Right atrium auricular region (tissue), 2 donors: Measurements from ENCODE around the gene EIF4G1. TPM values are rescaled to one million over a fixed set of nuclear protein-coding genes. Genes with fewer than 3 reads are reported as not detected.
"Not testable (repeated sequence)": the region's sequence is repeated elsewhere in the genome, so short reads cannot be mapped to it uniquely, and the experiment has no call there.

ENCODE experiments used
- DNase-seq: peaks from one replicate; pipeline ENCODE4 v3.0.0-alpha.2; 2019; ENCODE audit warnings: low spot score
- H3K27ac ChIP-seq, 2 donors: fragments of 200-600 bp; sonication (generic); 1 replicate in 1 of 2; 2 replicates in 1 of 2; pipeline ENCODE4 v1.5.1; 2016 to 2019
- H3K27me3 ChIP-seq, 2 donors: fragments of 200-600 bp; sonication (generic); one replicate each; pipeline versions ENCODE4 v1.5.1 to v1.6.0; 2017 to 2019
- H3K36me3 ChIP-seq: fragments of 200-600 bp; sonication (generic); one replicate; pipeline ENCODE4 v1.5.1; 2016
- H3K4me1 ChIP-seq, 2 donors: fragments of 200-600 bp; sonication (generic); one replicate each; pipeline versions ENCODE4 v1.5.1 to v1.6.0; 2017 to 2019
- H3K4me3 ChIP-seq, 2 donors: fragments of 200-600 bp; sonication (generic); 1 replicate in 1 of 2; 2 replicates in 1 of 2; pipeline ENCODE4 v1.5.1; 2017 to 2019; ENCODE audit warnings: mild to moderate bottlenecking in 1 of 2, moderate library complexity in 1 of 2
- H3K9me3 ChIP-seq, 2 donors: fragments of 200-600 bp; sonication (generic); one replicate each; pipeline ENCODE4 v1.5.1; 2019
- total RNA-seq, 2 donors: library from RNA; depleted of rRNA; stranded (reverse); fragments of >200 nt; gene quantifications; one replicate each; pipeline ENCODE4 v1.1.0, GENCODE V29; 2016
- TF ChIP-seq, protein P1 (sequence below), 2 donors: fragments of 200-600 bp; sonication (generic); IDR thresholded peaks; one replicate each; pipeline ENCODE4 v1.5.1; 2019; ENCODE audit warnings: antibody characterized with exemption in 2 of 2

Gene EIF4G1, protein sequence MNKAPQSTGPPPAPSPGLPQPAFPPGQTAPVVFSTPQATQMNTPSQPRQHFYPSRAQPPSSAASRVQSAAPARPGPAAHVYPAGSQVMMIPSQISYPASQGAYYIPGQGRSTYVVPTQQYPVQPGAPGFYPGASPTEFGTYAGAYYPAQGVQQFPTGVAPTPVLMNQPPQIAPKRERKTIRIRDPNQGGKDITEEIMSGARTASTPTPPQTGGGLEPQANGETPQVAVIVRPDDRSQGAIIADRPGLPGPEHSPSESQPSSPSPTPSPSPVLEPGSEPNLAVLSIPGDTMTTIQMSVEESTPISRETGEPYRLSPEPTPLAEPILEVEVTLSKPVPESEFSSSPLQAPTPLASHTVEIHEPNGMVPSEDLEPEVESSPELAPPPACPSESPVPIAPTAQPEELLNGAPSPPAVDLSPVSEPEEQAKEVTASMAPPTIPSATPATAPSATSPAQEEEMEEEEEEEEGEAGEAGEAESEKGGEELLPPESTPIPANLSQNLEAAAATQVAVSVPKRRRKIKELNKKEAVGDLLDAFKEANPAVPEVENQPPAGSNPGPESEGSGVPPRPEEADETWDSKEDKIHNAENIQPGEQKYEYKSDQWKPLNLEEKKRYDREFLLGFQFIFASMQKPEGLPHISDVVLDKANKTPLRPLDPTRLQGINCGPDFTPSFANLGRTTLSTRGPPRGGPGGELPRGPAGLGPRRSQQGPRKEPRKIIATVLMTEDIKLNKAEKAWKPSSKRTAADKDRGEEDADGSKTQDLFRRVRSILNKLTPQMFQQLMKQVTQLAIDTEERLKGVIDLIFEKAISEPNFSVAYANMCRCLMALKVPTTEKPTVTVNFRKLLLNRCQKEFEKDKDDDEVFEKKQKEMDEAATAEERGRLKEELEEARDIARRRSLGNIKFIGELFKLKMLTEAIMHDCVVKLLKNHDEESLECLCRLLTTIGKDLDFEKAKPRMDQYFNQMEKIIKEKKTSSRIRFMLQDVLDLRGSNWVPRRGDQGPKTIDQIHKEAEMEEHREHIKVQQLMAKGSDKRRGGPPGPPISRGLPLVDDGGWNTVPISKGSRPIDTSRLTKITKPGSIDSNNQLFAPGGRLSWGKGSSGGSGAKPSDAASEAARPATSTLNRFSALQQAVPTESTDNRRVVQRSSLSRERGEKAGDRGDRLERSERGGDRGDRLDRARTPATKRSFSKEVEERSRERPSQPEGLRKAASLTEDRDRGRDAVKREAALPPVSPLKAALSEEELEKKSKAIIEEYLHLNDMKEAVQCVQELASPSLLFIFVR (N-terminal part only)
- 100 to 1,000 TPM; 270 to 276 TPM for total RNA-seq

DNA sequence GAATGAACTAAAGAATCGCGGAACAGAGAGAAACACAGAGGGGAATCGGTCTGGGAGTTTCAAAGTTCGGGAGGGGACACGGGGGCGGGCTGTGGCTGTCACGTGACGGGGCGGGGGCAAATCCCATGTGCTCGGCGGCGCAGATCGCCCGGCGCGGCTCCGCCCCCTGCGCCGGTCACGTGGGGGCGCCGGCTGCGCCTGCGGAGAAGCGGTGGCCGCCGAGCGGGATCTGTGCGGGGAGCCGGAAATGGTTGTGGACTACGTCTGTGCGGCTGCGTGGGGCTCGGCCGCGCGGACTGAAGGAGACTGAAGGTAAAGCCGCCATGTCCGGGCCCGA, at the start of gene EIF4G1:
Gene EIF4G1, plus strand, starts transcription at position 244 of the 337 bp plus-strand sequence. CDS start 1,191 bp downstream, outside the sequence.
- TF ChIP-seq, protein P1, sequence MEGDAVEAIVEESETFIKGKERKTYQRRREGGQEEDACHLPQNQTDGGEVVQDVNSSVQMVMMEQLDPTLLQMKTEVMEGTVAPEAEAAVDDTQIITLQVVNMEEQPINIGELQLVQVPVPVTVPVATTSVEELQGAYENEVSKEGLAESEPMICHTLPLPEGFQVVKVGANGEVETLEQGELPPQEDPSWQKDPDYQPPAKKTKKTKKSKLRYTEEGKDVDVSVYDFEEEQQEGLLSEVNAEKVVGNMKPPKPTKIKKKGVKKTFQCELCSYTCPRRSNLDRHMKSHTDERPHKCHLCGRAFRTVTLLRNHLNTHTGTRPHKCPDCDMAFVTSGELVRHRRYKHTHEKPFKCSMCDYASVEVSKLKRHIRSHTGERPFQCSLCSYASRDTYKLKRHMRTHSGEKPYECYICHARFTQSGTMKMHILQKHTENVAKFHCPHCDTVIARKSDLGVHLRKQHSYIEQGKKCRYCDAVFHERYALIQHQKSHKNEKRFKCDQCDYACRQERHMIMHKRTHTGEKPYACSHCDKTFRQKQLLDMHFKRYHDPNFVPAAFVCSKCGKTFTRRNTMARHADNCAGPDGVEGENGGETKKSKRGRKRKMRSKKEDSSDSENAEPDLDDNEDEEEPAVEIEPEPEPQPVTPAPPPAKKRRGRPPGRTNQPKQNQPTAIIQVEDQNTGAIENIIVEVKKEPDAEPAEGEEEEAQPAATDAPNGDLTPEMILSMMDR (IDR thresholded peaks at IDR 0.05): no peak
- Histone ChIP-seq H3K4me1 (peaks cover 0 to 44% of the 10 kb centered on the region in 2 donors), H3K27ac (peak within 1 kb of the TSS; percentile 92 to 96), H3K4me3 (peak within 1 kb of the TSS; percentile 76 to 77), H3K36me3 (peaks cover 11% of the 10 kb centered on the region), H3K9me3 (no peaks in the 10 kb centered on the region), H3K27me3 (no peaks in the 10 kb centered on the region)
- peak; percentile 94 for DNase-seq

DNA sequence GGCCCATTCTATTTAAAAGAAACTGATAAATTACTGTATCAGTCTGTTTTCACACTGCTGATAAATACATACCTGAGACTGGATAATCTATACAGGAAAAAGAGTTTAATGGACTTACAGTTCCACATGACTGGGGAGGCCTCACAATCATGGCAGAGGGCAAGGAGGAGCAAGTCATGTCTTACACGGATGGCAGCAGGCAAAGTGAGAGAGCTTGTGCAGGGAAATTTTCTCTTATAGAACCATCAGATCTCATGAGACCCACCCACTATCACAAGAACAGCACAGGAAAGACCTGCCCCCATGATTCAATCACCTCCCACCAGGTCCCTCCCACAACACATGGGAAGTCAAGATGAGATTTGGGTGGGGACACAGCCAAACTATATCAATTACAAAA, 47.2 kb upstream of the EIF4G1 start:
- not testable (repeated sequence) for H3K27ac ChIP-seq, DNase-seq, H3K4me3 ChIP-seq, H3K4me1 ChIP-seq, H3K36me3 ChIP-seq, H3K9me3 ChIP-seq
- peaks cover 3 to 12% of the 10 kb centered on the region in 2 donors for H3K27me3 ChIP-seq

DNA sequence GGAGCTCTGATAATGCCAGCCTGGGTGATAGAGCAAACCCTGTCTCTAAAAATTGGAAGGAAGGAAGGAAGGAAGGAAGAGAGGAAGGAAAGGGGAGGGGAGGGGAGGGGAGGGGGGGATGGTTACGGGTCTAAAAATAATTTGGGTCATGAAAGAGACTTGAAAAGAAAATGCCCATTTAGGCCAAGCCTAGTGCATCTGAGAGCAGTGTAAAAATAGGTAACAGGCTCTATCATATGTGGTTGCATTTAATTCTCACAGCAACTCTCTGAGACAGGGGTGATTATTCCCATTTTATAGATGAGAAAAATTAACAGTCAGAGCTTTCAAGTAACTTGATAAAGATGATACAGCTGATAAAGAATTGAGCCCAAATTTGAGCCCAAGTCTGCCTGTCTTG, 42.1 kb upstream of the EIF4G1 start:
- Histone ChIP-seq H3K4me3 (no peak overlapping the region), H3K4me1 (no peaks in the 10 kb centered on the region), H3K36me3 (no peaks in the 10 kb centered on the region), H3K27me3 (peaks cover 0 to 5% of the 10 kb centered on the region in 2 donors), H3K27ac (no peak overlapping the region), H3K9me3 (no peaks in the 10 kb centered on the region)
- TF ChIP-seq, protein P1 (IDR thresholded peaks at IDR 0.05): no peak
- DNase-seq: no peak

DNA sequence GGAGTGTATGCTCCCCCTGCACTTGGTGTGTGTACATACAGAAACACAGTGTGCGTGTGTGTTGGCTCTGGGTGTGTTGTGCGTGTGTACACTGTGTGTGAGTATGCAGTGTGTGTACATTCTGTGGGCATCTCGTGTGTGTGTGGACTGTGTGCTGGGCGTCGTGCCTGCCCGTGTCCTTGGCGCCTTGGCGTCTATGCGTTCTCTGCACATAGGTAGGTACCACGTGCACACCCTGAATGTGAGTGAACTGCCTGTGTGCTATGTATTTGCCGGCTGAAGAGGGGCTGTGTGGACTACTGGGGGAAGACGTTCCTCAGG, 39.1 kb upstream of the EIF4G1 start:
- H3K27ac ChIP-seq: no peak overlapping the region
- no peaks in the 10 kb centered on the region for H3K36me3 ChIP-seq
- H3K4me1 ChIP-seq: no peaks in the 10 kb centered on the region
- no peak overlapping the region for H3K4me3 ChIP-seq
- TF ChIP-seq, protein P1 (IDR thresholded peaks at IDR 0.05): no peak
- peaks cover 0 to 5% of the 10 kb centered on the region in 2 donors for H3K27me3 ChIP-seq
- no peak for DNase-seq
- H3K9me3 ChIP-seq: no peaks in the 10 kb centered on the region

DNA sequence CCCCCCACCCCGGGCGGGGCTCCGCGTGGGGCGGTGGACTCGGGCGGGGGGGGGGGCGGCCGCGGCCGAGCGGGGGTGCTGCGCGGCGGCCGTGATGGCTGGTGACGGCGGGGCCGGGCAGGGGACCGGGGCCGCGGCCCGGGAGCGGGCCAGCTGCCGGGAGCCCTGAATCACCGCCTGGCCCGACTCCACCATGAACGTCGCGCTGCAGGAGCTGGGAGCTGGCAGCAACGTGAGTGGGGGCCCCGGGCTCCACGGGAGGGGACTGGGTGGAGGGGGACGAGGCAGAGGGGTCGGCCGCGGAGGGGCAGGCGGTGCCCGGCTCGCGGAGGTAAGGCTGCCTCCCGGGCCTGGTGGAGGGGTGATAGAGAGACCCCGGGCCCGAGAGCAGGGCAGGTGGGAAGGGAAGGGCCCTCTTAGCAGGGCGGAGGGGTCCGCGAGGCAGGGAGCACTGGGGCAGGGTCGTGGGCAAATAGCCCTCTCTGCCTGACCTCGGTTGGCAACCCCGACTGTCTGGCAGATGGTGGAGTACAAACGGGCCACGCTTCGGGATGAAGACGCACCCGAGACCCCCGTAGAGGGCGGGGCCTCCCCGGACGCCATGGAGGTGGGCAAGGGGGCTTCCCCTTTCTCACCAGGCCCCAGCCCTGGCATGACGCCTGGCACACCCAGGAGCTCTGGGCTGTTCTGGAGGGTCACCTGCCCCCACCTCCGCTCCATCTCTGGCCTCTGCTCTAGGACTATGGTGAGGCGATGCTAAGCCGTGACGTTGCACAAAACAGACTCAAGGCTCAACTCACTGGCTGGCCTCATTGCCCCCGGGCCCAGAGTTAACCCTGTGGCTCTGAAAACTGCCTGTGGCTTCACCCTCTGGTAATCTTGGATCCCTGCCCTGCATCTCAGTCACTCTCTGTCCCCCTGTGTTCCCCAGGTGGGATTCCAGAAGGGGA, 38.2 kb upstream of the EIF4G1 start, which contains the start of gene ECE2:
Gene ECE2, plus strand, starts transcription at position 62 of the 950 bp plus-strand sequence. Its CDS starts 132 bp downstream, at position 194.
- TF ChIP-seq, protein P1 (IDR thresholded peaks at IDR 0.05): no peak
- Histone ChIP-seq H3K4me1 (no peaks in the 10 kb centered on the region), H3K27ac (no peak within 1 kb of the TSS), H3K27me3 (peaks cover 0 to 5% of the 10 kb centered on the region in 2 donors), H3K9me3 (no peaks in the 10 kb centered on the region), H3K36me3 (no peaks in the 10 kb centered on the region), H3K4me3 (peak within 1 kb of the TSS; percentile 11 to 32)
- no peak for DNase-seq
